K562 treated with DMSO at 1 percent for 48 hours (cell line): ENCODE measurements around the gene LRRC51. TPM values are rescaled to one million over a fixed set of nuclear protein-coding genes. Genes with fewer than 3 reads are reported as not detected.

Source experiments
- total RNA-seq: library from RNA; unstranded; fragments of 300-600 nt; gene quantifications from 2 replicates; pipeline ENCODE4 v1.2.3, GENCODE V29; 2022; ENCODE audit warnings: low replicate concordance; ENCODE audit errors: extremely low read depth

LRRC51 gene
- not detected in 2 replicates for total RNA-seq

GRCh38 chr11:72080326-72081183 is at the start of gene LRRC51, which contains the start of gene NUMA1:
LRRC51 (plus strand) TSS chr11:72080850; CDS start chr11:72089084, 8,234 bp downstream.
NUMA1 (minus strand) TSS chr11:72080542; CDS start chr11:72035943, 44,599 bp downstream.

GRCh38 chr11:72102946-72103753 is 22.5 kb downstream of the LRRC51 start, which contains the start of gene LAMTOR1:
LAMTOR1 (minus strand) TSS chr11:72103297; CDS start chr11:72103224, 73 bp downstream.

GRCh38 chr11:72105888-72106287 is 25.2 kb downstream of the LRRC51 start, which contains the start of gene TOMT:
TOMT (plus strand) TSS chr11:72105924; CDS start chr11:72105952, 28 bp downstream.

GRCh38 chr11:72112143-72112977 is 31.7 kb downstream of the LRRC51 start, which contains the start of gene ANAPC15:
ANAPC15 (minus strand) TSS chr11:72112695; CDS start chr11:72111276, 1,419 bp downstream.

GRCh38 chr11:72135473-72135872 is 54.8 kb downstream of the LRRC51 start, which contains the start of gene FOLR3:
FOLR3 (plus strand) TSS chr11:72135725; CDS start chr11:72135953, 228 bp downstream.

Other genes starting within 250 kb of the LRRC51 start
- not detected in 2 replicates for gene DEFB108B, start 247.7 kb upstream of the LRRC51 start, total RNA-seq
- not detected in 2 replicates for gene DEFB131B, start 202.4 kb upstream of the LRRC51 start, total RNA-seq
- gene XNDC1N, start 152.3 kb upstream of the LRRC51 start, total RNA-seq = not detected in 2 replicates
- not detected in 2 replicates for gene RNF121, start 151.8 kb upstream of the LRRC51 start, total RNA-seq
- not detected in 2 replicates for gene IL18BP, start 81.9 kb upstream of the LRRC51 start, total RNA-seq
- gene NUMA1, start 308 bp upstream of the LRRC51 start, total RNA-seq = 172 TPM in 1 of 2 replicates, not detected in the other
- gene LAMTOR1, start 22.4 kb downstream of the LRRC51 start, total RNA-seq = not detected in 2 replicates
- not detected in 2 replicates for gene TOMT, start 25.1 kb downstream of the LRRC51 start, total RNA-seq
- gene ANAPC15, start 31.8 kb downstream of the LRRC51 start, total RNA-seq = not detected in 2 replicates
- not detected in 2 replicates for gene FOLR3, start 54.9 kb downstream of the LRRC51 start, total RNA-seq
- gene FOLR1, start 111.3 kb downstream of the LRRC51 start, total RNA-seq = not detected in 2 replicates
- not detected in 2 replicates for gene FOLR2, start 135.9 kb downstream of the LRRC51 start, total RNA-seq
- gene INPPL1, start 143.9 kb downstream of the LRRC51 start, total RNA-seq = not detected in 2 replicates
- not detected in 2 replicates for gene PHOX2A, start 163.3 kb downstream of the LRRC51 start, total RNA-seq